Fibroblast of lung (primary cell): Measurements from ENCODE around the gene WWTR1.

Source experiments
- CTCF ChIP-seq, 2 donors: IDR thresholded peaks in 1 of 2; conservative IDR thresholded peaks in 1 of 2; 1 replicate in 1 of 2; 2 replicates in 1 of 2; pipeline ENCODE4 v1.5.1; 2011 to 2012; ENCODE audit warnings: low read length in 2 of 2, control low read depth in 1 of 2, inconsistent platforms in 1 of 2, low read depth in 1 of 2, mild to moderate bottlenecking in 1 of 2
- EZH2 ChIP-seq: IDR thresholded peaks from 2 replicates; pipeline ENCODE4 v1.5.1; 2012; ENCODE audit warnings: low read length, control low read depth, mild to moderate bottlenecking; ENCODE audit errors: missing control alignments

- TF ChIP-seq CTCF (conservative IDR thresholded peaks at IDR 0.05 in 1 of 2, IDR thresholded peaks at IDR 0.05 in 1 of 2; ENCODE audit: low read depth in 1 of 2, low read length in 2 of 2), result no peak
- no peak for TF ChIP-seq EZH2
These were observed 53.5 kb downstream of the WWTR1 start for GRCh38 chr3:149604125-149604875.
